Spleen (tissue), 11 donors: Measurements from ENCODE around the gene SRPK2. TPM values are rescaled to one million over a fixed set of nuclear protein-coding genes. Genes with fewer than 3 reads are reported as not detected.

ENCODE experiments used
- DNase-seq: peaks from one replicate; pipeline ENCODE4 v3.0.0-alpha.2; 2020
- H3K27ac ChIP-seq, 8 donors: fragments of 200-600 bp; sonication (generic) in 7 of 8; 1 replicate in 4 of 8; 2 replicates in 4 of 8; pipeline versions ENCODE4 v1.5.0 to v1.8.0; 2016 to 2021; ENCODE audit warnings: inconsistent platforms in 4 of 8, mild to moderate bottlenecking in 4 of 8, moderate library complexity in 1 of 8
- H3K27me3 ChIP-seq, 7 donors: fragments of 200-600 bp; sonication (generic) in 6 of 7; replicated peaks in 1 of 7; 1 replicate in 4 of 7; 2 replicates in 3 of 7; pipeline versions ENCODE4 v1.5.0 to v1.8.0; 2016 to 2021; ENCODE audit warnings: inconsistent platforms in 3 of 7, mild to moderate bottlenecking in 1 of 7
- H3K36me3 ChIP-seq, 6 donors: fragments of 200-600 bp; sonication (generic) in 5 of 6; 1 replicate in 4 of 6; 2 replicates in 2 of 6; pipeline versions ENCODE4 v1.5.0 to v1.8.0; 2016 to 2021; ENCODE audit warnings: inconsistent platforms in 2 of 6
- H3K4me1 ChIP-seq, 6 donors: fragments of 200-600 bp; sonication (generic) in 5 of 6; 1 replicate in 3 of 6; 2 replicates in 3 of 6; pipeline versions ENCODE4 v1.5.0 to v1.8.0; 2016 to 2021; ENCODE audit warnings: inconsistent platforms in 3 of 6
- H3K4me3 ChIP-seq, 8 donors: fragments of 200-600 bp; sonication (generic) in 7 of 8; 1 replicate in 4 of 8; 2 replicates in 4 of 8; pipeline versions ENCODE4 v1.5.0 to v1.8.0; 2016 to 2021; ENCODE audit warnings: inconsistent platforms in 4 of 8, mild to moderate bottlenecking in 4 of 8, moderate library complexity in 2 of 8
- H3K9me3 ChIP-seq, 8 donors: fragments of 200-600 bp; sonication (generic) in 7 of 8; 1 replicate in 4 of 8; 2 replicates in 4 of 8; pipeline versions ENCODE4 v1.5.0 to v1.8.0; 2016 to 2021; ENCODE audit warnings: inconsistent platforms in 4 of 8
- POLR2A ChIP-seq, 3 donors: fragments of 450-650 bp; IDR thresholded peaks; one replicate each; pipeline ENCODE4 v1.5.1; 2017; ENCODE audit warnings: antibody characterized with exemption in 3 of 3, mild to moderate bottlenecking in 1 of 3
- POLR2AphosphoS5 ChIP-seq, 3 donors: sonication (generic); formaldehyde crosslinking; IDR thresholded peaks; one replicate each; pipeline ENCODE4 v1.5.1; 2017; ENCODE audit warnings: antibody characterized with exemption in 3 of 3
- WGBS, 5 donors: extraction: QIAGEN DNeasy Blood & Tissue Kit in 3 of 5; methylation state at CpG; one replicate each; pipeline versions ENCODE4 v1.1.5 to v1.1.7; 2013 to 2018; 5-methylcytosine and 5-hydroxymethylcytosine counted together
- intact Hi-C: fragments of 100-400 bp; cut with DNase I; formaldehyde crosslinking; loops from one replicate; pipeline ENCODE4 v1.15.0; 2023; ENCODE audit warnings: low total_unique reads
- polyA plus RNA-seq, 3 donors: library from polyadenylated mRNA; stranded (reverse); fragments of 200-250 nt; gene quantifications; one replicate each; pipeline ENCODE4 v1.2.1, GENCODE V29; 2013
- total RNA-seq, 7 donors: library from RNA; depleted of rRNA in 3 of 7; stranded (reverse); fragments of >200 nt in 3 of 7; fragmentation: NEBNext Ultra II Directional in 4 of 7; extraction: Animal tissue kit (Norgen Biotek cat#: 25700) in 4 of 7; gene quantifications; one replicate each; pipeline versions ENCODE4 v1.1.0 to v1.2.1, GENCODE V29; 2016 to 2021
- TF ChIP-seq, protein P1 (sequence below), 11 experiments: fragments of 200-600 bp in 7 of 11; fragments of 450-650 bp in 4 of 11; sonication (generic) in 4 of 11; IDR thresholded peaks in 8 of 11; conservative IDR thresholded peaks in 3 of 11; 1 replicate in 7 of 11; 2 replicates in 4 of 11; pipeline versions ENCODE4 v1.4.0 to v1.8.0; 2016 to 2021; ENCODE audit warnings: antibody characterized with exemption in 11 of 11, inconsistent platforms in 4 of 11, mild to moderate bottlenecking in 1 of 11
- donor health status: healthy with polysubstance abuse.
- donor health status: DM: no; HTN: no; CAD: no; lungs with moderate emphysema.
- donor health status: DM: no; HTN: no; CAD: no.
- donor health status: Bipolar disorder and iron deficiency.
- donor health status: healthy.
- donor health status: DM: no; HTN: no; CAD: no.
- donor health status: DM: yes; HTN: yes; CAD: no.

Gene SRPK2
- total and polyA plus RNA-seq, 10 donors: 9.6 to 60.3 (median 46.2) TPM

DNA sequence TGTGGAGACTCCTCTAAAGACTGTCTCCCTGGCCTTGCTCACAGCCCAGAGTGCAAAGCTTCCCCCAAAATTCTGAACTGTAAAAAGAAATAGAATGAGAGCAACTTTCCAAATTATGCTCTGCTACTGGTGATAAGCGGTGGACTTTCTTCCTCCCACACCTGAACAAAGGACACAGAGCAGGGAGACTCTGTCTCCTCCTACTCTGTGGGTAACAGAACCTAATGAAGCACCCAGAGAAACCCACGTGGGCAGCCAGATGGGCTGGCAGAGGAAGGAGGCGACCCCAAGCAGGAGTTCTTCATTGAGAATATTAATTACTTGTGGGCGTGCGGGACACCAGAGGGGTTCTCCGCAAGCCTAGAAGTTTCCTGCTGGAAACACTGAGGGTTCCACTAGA lies 235.2 kb downstream of the SRPK2 start:
- H3K27me3 ChIP-seq: no peaks in the 10 kb centered on the region
- no peak for DNase-seq
- peaks cover 0 to 21% (median 5%) of the 10 kb centered on the region in 6 donors for H3K4me1 ChIP-seq
- H3K4me3 ChIP-seq: no peak overlapping the region
- WGBS, 5 donors: 70 to 80% (median 75%) methylated on average over 6 of the region's 6 CpGs
- no peak for TF ChIP-seq POLR2AphosphoS5 (IDR thresholded peaks at IDR 0.05)
- TF ChIP-seq, protein P1, sequence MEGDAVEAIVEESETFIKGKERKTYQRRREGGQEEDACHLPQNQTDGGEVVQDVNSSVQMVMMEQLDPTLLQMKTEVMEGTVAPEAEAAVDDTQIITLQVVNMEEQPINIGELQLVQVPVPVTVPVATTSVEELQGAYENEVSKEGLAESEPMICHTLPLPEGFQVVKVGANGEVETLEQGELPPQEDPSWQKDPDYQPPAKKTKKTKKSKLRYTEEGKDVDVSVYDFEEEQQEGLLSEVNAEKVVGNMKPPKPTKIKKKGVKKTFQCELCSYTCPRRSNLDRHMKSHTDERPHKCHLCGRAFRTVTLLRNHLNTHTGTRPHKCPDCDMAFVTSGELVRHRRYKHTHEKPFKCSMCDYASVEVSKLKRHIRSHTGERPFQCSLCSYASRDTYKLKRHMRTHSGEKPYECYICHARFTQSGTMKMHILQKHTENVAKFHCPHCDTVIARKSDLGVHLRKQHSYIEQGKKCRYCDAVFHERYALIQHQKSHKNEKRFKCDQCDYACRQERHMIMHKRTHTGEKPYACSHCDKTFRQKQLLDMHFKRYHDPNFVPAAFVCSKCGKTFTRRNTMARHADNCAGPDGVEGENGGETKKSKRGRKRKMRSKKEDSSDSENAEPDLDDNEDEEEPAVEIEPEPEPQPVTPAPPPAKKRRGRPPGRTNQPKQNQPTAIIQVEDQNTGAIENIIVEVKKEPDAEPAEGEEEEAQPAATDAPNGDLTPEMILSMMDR (IDR thresholded peaks at IDR 0.05 in 8 of 11, conservative IDR thresholded peaks at IDR 0.05 in 3 of 11): no peak
- no peak for TF ChIP-seq POLR2A (IDR thresholded peaks at IDR 0.05)
- no peaks in the 10 kb centered on the region for H3K9me3 ChIP-seq
- no peak overlapping the region for H3K27ac ChIP-seq
- intact Hi-C loops: no loop called here
- peaks cover 0 to 47% (median 0%) of the 10 kb centered on the region in 6 donors for H3K36me3 ChIP-seq

DNA sequence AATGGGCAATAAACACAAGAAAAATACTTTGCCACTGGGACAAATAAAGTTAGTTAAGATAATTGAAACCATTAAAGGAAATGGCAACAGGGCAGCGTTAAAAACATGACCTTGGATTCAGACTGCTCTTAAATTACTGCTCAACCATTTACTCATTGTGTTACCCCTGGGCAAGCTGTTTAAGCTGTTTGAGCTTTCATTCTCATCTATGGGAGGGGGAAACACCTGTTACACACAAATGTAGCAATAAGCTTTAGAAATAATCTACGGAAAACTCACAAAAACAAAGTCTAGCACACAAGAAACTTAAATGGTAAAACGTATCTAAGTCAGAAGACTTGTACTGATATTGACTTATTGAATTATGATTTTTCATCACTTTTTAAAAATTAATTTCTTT lies 237.6 kb downstream of the SRPK2 start:
- intact Hi-C loops: no loop called here
- no peaks in the 10 kb centered on the region for H3K27me3 ChIP-seq
- no peaks in the 10 kb centered on the region for H3K9me3 ChIP-seq
- peaks cover 0 to 37% (median 0%) of the 10 kb centered on the region in 6 donors for H3K36me3 ChIP-seq
- H3K4me1 ChIP-seq: peaks cover 0 to 16% (median 4%) of the 10 kb centered on the region in 6 donors
- DNase-seq: no peak
- H3K27ac ChIP-seq: no peak overlapping the region
- H3K4me3 ChIP-seq: no peak overlapping the region
- TF ChIP-seq, protein P1 (IDR thresholded peaks at IDR 0.05 in 8 of 11, conservative IDR thresholded peaks at IDR 0.05 in 3 of 11): no peak
- TF ChIP-seq POLR2A (IDR thresholded peaks at IDR 0.05): no peak
- no peak for TF ChIP-seq POLR2AphosphoS5 (IDR thresholded peaks at IDR 0.05)
- 65 to 92% (median 85%) methylated on average over 3 of the region's 3 CpGs for WGBS, 5 donors

DNA sequence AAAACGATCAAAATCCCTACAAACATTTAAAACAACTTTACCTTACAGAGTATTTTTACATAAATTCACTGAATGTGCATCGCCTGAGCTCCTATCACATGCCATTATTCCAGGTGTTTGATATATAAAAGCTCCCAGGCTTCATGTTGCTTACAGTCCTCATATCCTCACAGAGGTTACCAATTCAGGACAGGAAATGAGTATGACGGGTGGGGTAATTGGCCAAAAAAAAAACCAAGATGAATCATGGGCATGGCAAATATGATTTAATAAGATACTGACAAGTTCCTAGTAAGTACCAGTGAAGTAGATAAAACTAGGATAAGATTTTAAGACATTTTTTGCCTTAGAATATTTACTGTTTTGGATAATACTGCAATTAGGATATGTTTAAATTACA lies 238.9 kb downstream of the SRPK2 start:
- 60 to 78% (median 63%) methylated on average over 3 of the region's 3 CpGs for WGBS, 5 donors
- DNase-seq: no peak
- H3K9me3 ChIP-seq: no peaks in the 10 kb centered on the region
- H3K36me3 ChIP-seq: peaks cover 0 to 38% (median 0%) of the 10 kb centered on the region in 6 donors
- H3K4me1 ChIP-seq: peaks cover 0 to 15% (median 2%) of the 10 kb centered on the region in 6 donors
- H3K27me3 ChIP-seq: no peaks in the 10 kb centered on the region
- TF ChIP-seq POLR2AphosphoS5 (IDR thresholded peaks at IDR 0.05) (no peak), POLR2A (IDR thresholded peaks at IDR 0.05) (no peak)
- TF ChIP-seq, protein P1 (IDR thresholded peaks at IDR 0.05 in 8 of 11, conservative IDR thresholded peaks at IDR 0.05 in 3 of 11): no peak
- H3K27ac ChIP-seq: no peak overlapping the region
- no peak overlapping the region for H3K4me3 ChIP-seq
- intact Hi-C loops: no loop called here

DNA sequence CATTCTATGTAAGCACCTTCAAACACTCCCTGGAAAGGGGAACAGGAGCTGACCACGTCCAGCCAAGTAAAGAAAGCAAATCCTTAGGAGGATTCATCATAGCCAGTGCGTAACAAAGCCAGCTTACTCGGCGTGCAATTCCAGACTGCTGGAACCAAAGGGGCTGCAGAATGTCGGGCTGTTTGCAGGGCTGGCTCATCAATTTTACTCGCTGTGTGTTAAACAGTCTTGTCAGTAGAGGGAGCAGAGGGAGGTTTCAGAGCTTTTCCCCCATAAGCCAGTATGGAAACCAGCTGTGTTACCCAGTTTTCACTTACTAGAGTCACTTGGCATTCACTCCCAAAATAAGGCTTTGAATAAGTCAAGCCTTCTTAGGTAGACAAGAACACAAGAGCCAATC lies 247.7 kb downstream of the SRPK2 start:
- TF ChIP-seq POLR2AphosphoS5 (IDR thresholded peaks at IDR 0.05) (no peak), POLR2A (IDR thresholded peaks at IDR 0.05) (no peak)
- TF ChIP-seq, protein P1 (IDR thresholded peaks at IDR 0.05 in 8 of 11, conservative IDR thresholded peaks at IDR 0.05 in 3 of 11): no peak
- no peak for DNase-seq
- 79 to 92% (median 89%) methylated on average over 6 of the region's 6 CpGs for WGBS, 5 donors
- no peak overlapping the region for H3K27ac ChIP-seq
- no peaks in the 10 kb centered on the region for H3K4me1 ChIP-seq
- no peak overlapping the region for H3K4me3 ChIP-seq
- H3K9me3 ChIP-seq: no peaks in the 10 kb centered on the region
- no peaks in the 10 kb centered on the region for H3K27me3 ChIP-seq
- peaks cover 0 to 100% (median 24%) of the 10 kb centered on the region in 6 donors for H3K36me3 ChIP-seq
- intact Hi-C loops: no loop called here
